Gastroesophageal sphincter (tissue), 3 donors: ENCODE measurements around the gene TMEM163.

ENCODE experiments used
- CTCF ChIP-seq, 4 experiments: fragments of 200-600 bp in 2 of 4; fragments of 450-650 bp in 2 of 4; sonication (generic) in 1 of 4; IDR thresholded peaks; one replicate each; pipeline ENCODE4 v1.5.1; 2017 to 2019; ENCODE audit warnings: antibody characterized with exemption in 4 of 4, mild to moderate bottlenecking in 2 of 4, moderate library complexity in 2 of 4
- EP300 ChIP-seq: sonication (generic); formaldehyde crosslinking; IDR thresholded peaks from one replicate; pipeline ENCODE4 v1.6.1; 2017; ENCODE audit warnings: antibody characterized with exemption, mild to moderate bottlenecking
- POLR2A ChIP-seq, 2 donors: fragments of 450-650 bp; IDR thresholded peaks; one replicate each; pipeline ENCODE4 v1.6.1; 2017; ENCODE audit warnings: antibody characterized with exemption in 2 of 2, mild to moderate bottlenecking in 2 of 2, moderate library complexity in 1 of 2

GRCh38 chr2:134714228-134714627, 4.6 kb downstream of the TMEM163 start:
- TF ChIP-seq EP300 = no peak
- no peak for TF ChIP-seq CTCF (IDR thresholded peaks at IDR 0.05)
- no peak for TF ChIP-seq POLR2A (IDR thresholded peaks at IDR 0.05)
